Esophagus muscularis mucosa (tissue), 3 donors: Measurements from ENCODE around the gene RAB11B.

Experiments
- POLR2A ChIP-seq: fragments of 450-650 bp; IDR thresholded peaks from one replicate; pipeline ENCODE4 v1.6.1; 2017; ENCODE audit warnings: antibody characterized with exemption, moderate library complexity, mild to moderate bottlenecking, low read depth
- POLR2AphosphoS5 ChIP-seq, 2 donors: sonication (generic); formaldehyde crosslinking; IDR thresholded peaks; one replicate each; pipeline ENCODE4 v1.6.1; 2017; ENCODE audit warnings: antibody characterized with exemption in 2 of 2
- TF ChIP-seq, protein P1 (sequence below), 3 experiments: fragments of 200-600 bp in 2 of 3; fragments of 450-650 bp in 1 of 3; sonication (generic) in 2 of 3; IDR thresholded peaks; one replicate each; pipeline ENCODE4 v1.5.1; 2017 to 2019; ENCODE audit warnings: antibody characterized with exemption in 3 of 3, mild to moderate bottlenecking in 2 of 3, moderate library complexity in 1 of 3

DNA sequence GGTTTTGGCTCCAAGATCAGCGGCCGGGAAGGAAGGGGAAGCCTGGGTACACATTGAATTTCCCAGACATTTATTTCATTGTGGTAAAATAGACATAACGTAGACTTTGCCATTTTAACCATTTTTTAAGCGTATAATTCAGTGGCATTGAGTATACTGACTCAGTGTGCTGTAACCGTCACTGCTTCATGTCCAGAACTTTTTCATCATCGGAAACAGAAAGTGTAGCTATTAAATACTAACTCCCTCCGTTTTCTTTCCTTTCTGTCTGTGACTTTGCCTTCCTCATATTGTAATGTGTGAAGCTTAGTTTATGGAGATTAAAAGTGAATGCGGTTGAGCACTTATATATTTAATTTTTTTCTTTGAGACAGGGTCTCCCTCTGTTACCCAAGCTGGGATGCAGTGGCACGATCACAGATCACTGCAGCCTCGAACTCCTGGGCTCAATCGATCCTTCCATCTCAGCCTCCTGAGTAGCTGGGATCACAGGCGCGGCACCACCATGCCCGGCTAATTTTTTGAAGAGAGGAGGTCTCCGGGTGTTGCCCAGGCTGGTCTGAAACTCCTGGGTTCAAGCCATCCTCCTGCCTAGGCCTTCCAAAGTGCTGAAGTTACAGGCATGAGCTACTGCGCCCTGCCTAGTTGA lies 56.0 kb downstream of the RAB11B start:
- TF ChIP-seq, protein P1, sequence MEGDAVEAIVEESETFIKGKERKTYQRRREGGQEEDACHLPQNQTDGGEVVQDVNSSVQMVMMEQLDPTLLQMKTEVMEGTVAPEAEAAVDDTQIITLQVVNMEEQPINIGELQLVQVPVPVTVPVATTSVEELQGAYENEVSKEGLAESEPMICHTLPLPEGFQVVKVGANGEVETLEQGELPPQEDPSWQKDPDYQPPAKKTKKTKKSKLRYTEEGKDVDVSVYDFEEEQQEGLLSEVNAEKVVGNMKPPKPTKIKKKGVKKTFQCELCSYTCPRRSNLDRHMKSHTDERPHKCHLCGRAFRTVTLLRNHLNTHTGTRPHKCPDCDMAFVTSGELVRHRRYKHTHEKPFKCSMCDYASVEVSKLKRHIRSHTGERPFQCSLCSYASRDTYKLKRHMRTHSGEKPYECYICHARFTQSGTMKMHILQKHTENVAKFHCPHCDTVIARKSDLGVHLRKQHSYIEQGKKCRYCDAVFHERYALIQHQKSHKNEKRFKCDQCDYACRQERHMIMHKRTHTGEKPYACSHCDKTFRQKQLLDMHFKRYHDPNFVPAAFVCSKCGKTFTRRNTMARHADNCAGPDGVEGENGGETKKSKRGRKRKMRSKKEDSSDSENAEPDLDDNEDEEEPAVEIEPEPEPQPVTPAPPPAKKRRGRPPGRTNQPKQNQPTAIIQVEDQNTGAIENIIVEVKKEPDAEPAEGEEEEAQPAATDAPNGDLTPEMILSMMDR (IDR thresholded peaks at IDR 0.05), result no peak
- TF ChIP-seq POLR2AphosphoS5 (IDR thresholded peaks at IDR 0.05), result no peak
- no peak for TF ChIP-seq POLR2A
